Subcutaneous abdominal adipose tissue (tissue), 5 donors: ENCODE data around the gene RNU5B-1.

Source experiments
- H3K27ac ChIP-seq: one replicate; pipeline ENCODE4 v1.7.0; 2013; ENCODE audit warnings: low read depth, mild to moderate bottlenecking, inconsistent platforms, low read length, moderate library complexity
- H3K27me3 ChIP-seq, 5 donors: one replicate each; pipeline ENCODE4 v1.7.0; 2013; ENCODE audit warnings: low read length in 5 of 5, inconsistent platforms in 1 of 5; ENCODE audit not compliant: control insufficient read depth in 5 of 5, insufficient read depth in 4 of 5
- H3K36me3 ChIP-seq, 5 donors: one replicate each; pipeline ENCODE4 v1.7.0; 2013; ENCODE audit warnings: low read length in 5 of 5; ENCODE audit not compliant: control insufficient read depth in 5 of 5, insufficient read depth in 5 of 5
- H3K4me1 ChIP-seq, 5 donors: one replicate each; pipeline ENCODE4 v1.7.0; 2013; ENCODE audit warnings: low read length in 5 of 5, mild to moderate bottlenecking in 3 of 5, moderate library complexity in 1 of 5; ENCODE audit not compliant: control insufficient read depth in 5 of 5, insufficient read depth in 5 of 5
- H3K4me3 ChIP-seq, 5 donors: one replicate each; pipeline ENCODE4 v1.7.0; 2013; ENCODE audit warnings: low read length in 5 of 5, low read depth in 1 of 5
- H3K9ac ChIP-seq, 5 donors: one replicate each; pipeline ENCODE4 v1.7.0; 2013; ENCODE audit warnings: low read length in 5 of 5, mild to moderate bottlenecking in 4 of 5, moderate library complexity in 3 of 5
- H3K9me3 ChIP-seq, 5 donors: one replicate each; pipeline ENCODE4 v1.7.0; 2013; ENCODE audit warnings: low read length in 5 of 5; ENCODE audit not compliant: control insufficient read depth in 5 of 5
- donor health status: healthy.
- donor health status: healthy.
- donor health status: healthy.
- donor health status: healthy.
- donor health status: healthy.

Gene RNU5B-1

GRCh38 chr15:65327651-65328393 lies 23.3 kb downstream of the RNU5B-1 start:
- H3K9ac ChIP-seq = no peak overlapping the region
- H3K4me1 ChIP-seq = peaks cover 0 to 8% (median 4%) of the 10 kb centered on the region in 5 donors
- H3K27ac ChIP-seq = no peak overlapping the region
- no peaks in the 10 kb centered on the region for H3K36me3 ChIP-seq
- no peak overlapping the region for H3K4me3 ChIP-seq
- H3K27me3 ChIP-seq = peaks cover 0 to 11% (median 4%) of the 10 kb centered on the region in 5 donors
- no peaks in the 10 kb centered on the region for H3K9me3 ChIP-seq

- Histone ChIP-seq H3K27me3 (peaks cover 0 to 10% (median 4%) of the 10 kb centered on the region in 5 donors), H3K36me3 (no peaks in the 10 kb centered on the region), H3K4me3 (no peak overlapping the region), H3K9me3 (no peaks in the 10 kb centered on the region), H3K9ac (no peak overlapping the region), H3K4me1 (peaks cover 0 to 8% (median 4%) of the 10 kb centered on the region in 5 donors), H3K27ac (no peak overlapping the region)
Measured at GRCh38 chr15:65328506-65329287, 24.2 kb downstream of the RNU5B-1 start.

GRCh38 chr15:65329288-65329983 lies 25.0 kb downstream of the RNU5B-1 start:
- H3K27ac ChIP-seq = no peak overlapping the region
- peaks cover 0 to 14% (median 4%) of the 10 kb centered on the region in 5 donors for H3K27me3 ChIP-seq
- H3K4me3 ChIP-seq = no peak overlapping the region
- no peaks in the 10 kb centered on the region for H3K36me3 ChIP-seq
- peaks cover 0 to 8% (median 4%) of the 10 kb centered on the region in 5 donors for H3K4me1 ChIP-seq
- H3K9ac ChIP-seq = no peak overlapping the region
- H3K9me3 ChIP-seq = no peaks in the 10 kb centered on the region

GRCh38 chr15:65329984-65330735 lies 25.7 kb downstream of the RNU5B-1 start:
- H3K4me1 ChIP-seq = peaks cover 0 to 8% (median 4%) of the 10 kb centered on the region in 5 donors

GRCh38 chr15:65330934-65331645 lies 26.6 kb downstream of the RNU5B-1 start:
- H3K4me3 ChIP-seq = no peak overlapping the region
- H3K27me3 ChIP-seq = peaks cover 0 to 15% (median 14%) of the 10 kb centered on the region in 5 donors

More at GRCh38 chr15:65329984-65330735, 25.7 kb downstream of the RNU5B-1 start:
- H3K36me3 ChIP-seq = no peaks in the 10 kb centered on the region
- peaks cover 0 to 15% (median 8%) of the 10 kb centered on the region in 5 donors for H3K27me3 ChIP-seq
- H3K4me3 ChIP-seq = no peak overlapping the region
- H3K27ac ChIP-seq = no peak overlapping the region
- H3K9me3 ChIP-seq = no peaks in the 10 kb centered on the region
- H3K9ac ChIP-seq = no peak overlapping the region

GRCh38 chr15:65331811-65332210 lies 27.3 kb downstream of the RNU5B-1 start:
- H3K4me1 ChIP-seq = no peaks in the 10 kb centered on the region
- no peaks in the 10 kb centered on the region for H3K9me3 ChIP-seq
- H3K9ac ChIP-seq = no peak overlapping the region
- no peaks in the 10 kb centered on the region for H3K36me3 ChIP-seq
- H3K4me3 ChIP-seq = no peak overlapping the region
- peaks cover 0 to 15% (median 14%) of the 10 kb centered on the region in 5 donors for H3K27me3 ChIP-seq
- H3K27ac ChIP-seq = no peak overlapping the region

More at GRCh38 chr15:65330934-65331645, 26.6 kb downstream of the RNU5B-1 start:
- no peak overlapping the region for H3K9ac ChIP-seq
- no peaks in the 10 kb centered on the region for H3K36me3 ChIP-seq
- H3K4me1 ChIP-seq = peaks cover 0 to 4% (median 3%) of the 10 kb centered on the region in 5 donors
- no peaks in the 10 kb centered on the region for H3K9me3 ChIP-seq
- H3K27ac ChIP-seq = no peak overlapping the region

GRCh38 chr15:65332391-65333147 lies 28.1 kb downstream of the RNU5B-1 start:
- H3K4me1 ChIP-seq = no peaks in the 10 kb centered on the region
- H3K9ac ChIP-seq = no peak overlapping the region

GRCh38 chr15:65333148-65333820 lies 28.8 kb downstream of the RNU5B-1 start:
- Histone ChIP-seq H3K4me1 (no peaks in the 10 kb centered on the region), H3K27me3 (peaks cover 0 to 26% (median 20%) of the 10 kb centered on the region in 5 donors), H3K36me3 (no peaks in the 10 kb centered on the region), H3K9ac (no peak overlapping the region), H3K4me3 (no peak overlapping the region), H3K9me3 (no peaks in the 10 kb centered on the region), H3K27ac (no peak overlapping the region)

More at GRCh38 chr15:65332391-65333147, 28.1 kb downstream of the RNU5B-1 start:
- H3K36me3 ChIP-seq = no peaks in the 10 kb centered on the region
- no peaks in the 10 kb centered on the region for H3K9me3 ChIP-seq
- no peak overlapping the region for H3K4me3 ChIP-seq
- peaks cover 0 to 21% (median 14%) of the 10 kb centered on the region in 5 donors for H3K27me3 ChIP-seq
- H3K27ac ChIP-seq = no peak overlapping the region
